ENCODE data around the gene JARID2. TPM values are rescaled to one million over a fixed set of nuclear protein-coding genes. Genes with fewer than 3 reads are reported as not detected.

Gene JARID2
- total RNA-seq, 3 donors from 2014 or later, result 10.6 to 11.8 (median 11.4) TPM

- no peaks in the 10 kb centered on the region for H3K9me3 ChIP-seq
- H3K36me3 ChIP-seq (ENCODE audit: low read depth), result no peaks in the 10 kb centered on the region
- ATAC-seq (peak; percentile 68), DNase-seq (peak in 1 of 3 donors; percentile 46)
- H3K4me1 ChIP-seq (ENCODE audit: low read depth), result no peaks in the 10 kb centered on the region
- no peak for TF ChIP-seq CTCF (IDR thresholded peaks at IDR 0.05)
- H3K4me3 ChIP-seq, result no peak overlapping the region
- intact Hi-C loops (cut with DNase I, micrococcal nuclease), result no loop called here
Measured at GRCh38 chr6:15498640-15499039, 252.8 kb downstream of the JARID2 start.

GRCh38 chr6:15499125-15499524 is 253.3 kb downstream of the JARID2 start:
- TF ChIP-seq CTCF (IDR thresholded peaks at IDR 0.05), result no peak
- H3K36me3 ChIP-seq (ENCODE audit: low read depth), result no peaks in the 10 kb centered on the region
- intact Hi-C loops (cut with DNase I, micrococcal nuclease), result no loop called here
- no peaks in the 10 kb centered on the region for H3K9me3 ChIP-seq
- H3K4me3 ChIP-seq, result no peak overlapping the region
- ATAC-seq (no peak), DNase-seq (no peak)
- no peaks in the 10 kb centered on the region for H3K4me1 ChIP-seq (ENCODE audit: low read depth)

GRCh38 chr6:15499591-15499990 is 253.7 kb downstream of the JARID2 start:
- intact Hi-C loops (cut with DNase I, micrococcal nuclease), result no loop called here
- no peak for ATAC-seq
- no peaks in the 10 kb centered on the region for H3K36me3 ChIP-seq (ENCODE audit: low read depth)

GRCh38 chr6:15500078-15500740 is 254.3 kb downstream of the JARID2 start:
- no peak overlapping the region for H3K4me3 ChIP-seq
- DNase-seq (no peak), ATAC-seq (no peak)
- no peak for TF ChIP-seq CTCF (IDR thresholded peaks at IDR 0.05)
- no peaks in the 10 kb centered on the region for H3K9me3 ChIP-seq
- intact Hi-C loops (cut with DNase I, micrococcal nuclease), result loop anchor here in 1 of 2 donors (10.0 kb wide), 1 partner anchor 125 kb away; no protein-coding TSS in a partner anchor
- no peaks in the 10 kb centered on the region for H3K36me3 ChIP-seq (ENCODE audit: low read depth)
- H3K4me1 ChIP-seq (ENCODE audit: low read depth), result no peaks in the 10 kb centered on the region

More at GRCh38 chr6:15499591-15499990, 253.7 kb downstream of the JARID2 start:
- no peak for DNase-seq
- Histone ChIP-seq H3K4me1 (ENCODE audit: low read depth) (no peaks in the 10 kb centered on the region), H3K9me3 (no peaks in the 10 kb centered on the region), H3K4me3 (no peak overlapping the region)
- TF ChIP-seq CTCF (IDR thresholded peaks at IDR 0.05), result no peak

GRCh38 chr6:15500901-15501825 is 255.3 kb downstream of the JARID2 start:
- no peaks in the 10 kb centered on the region for H3K9me3 ChIP-seq
- no peak overlapping the region for H3K4me3 ChIP-seq
- intact Hi-C loops (cut with DNase I, micrococcal nuclease), result loop anchor here in 1 of 2 donors (10.0 kb wide), 1 partner anchor 124 kb away; no protein-coding TSS in a partner anchor
- H3K36me3 ChIP-seq (ENCODE audit: low read depth), result no peaks in the 10 kb centered on the region
- no peak for TF ChIP-seq CTCF (IDR thresholded peaks at IDR 0.05)
- no peaks in the 10 kb centered on the region for H3K4me1 ChIP-seq (ENCODE audit: low read depth)
- no peak for ATAC-seq
- DNase-seq, result peak in 1 of 3 donors; percentile 43

Data from mucosa of descending colon (tissue), 3 donors.